ENCODE measurements around the gene RPS18. TPM values are rescaled to one million over a fixed set of nuclear protein-coding genes. Genes with fewer than 3 reads are reported as not detected.

Gene RPS18
- total RNA-seq, 4 donors from 2014 or later = 1,955 to 5,522 (median 4,042) TPM

DNA sequence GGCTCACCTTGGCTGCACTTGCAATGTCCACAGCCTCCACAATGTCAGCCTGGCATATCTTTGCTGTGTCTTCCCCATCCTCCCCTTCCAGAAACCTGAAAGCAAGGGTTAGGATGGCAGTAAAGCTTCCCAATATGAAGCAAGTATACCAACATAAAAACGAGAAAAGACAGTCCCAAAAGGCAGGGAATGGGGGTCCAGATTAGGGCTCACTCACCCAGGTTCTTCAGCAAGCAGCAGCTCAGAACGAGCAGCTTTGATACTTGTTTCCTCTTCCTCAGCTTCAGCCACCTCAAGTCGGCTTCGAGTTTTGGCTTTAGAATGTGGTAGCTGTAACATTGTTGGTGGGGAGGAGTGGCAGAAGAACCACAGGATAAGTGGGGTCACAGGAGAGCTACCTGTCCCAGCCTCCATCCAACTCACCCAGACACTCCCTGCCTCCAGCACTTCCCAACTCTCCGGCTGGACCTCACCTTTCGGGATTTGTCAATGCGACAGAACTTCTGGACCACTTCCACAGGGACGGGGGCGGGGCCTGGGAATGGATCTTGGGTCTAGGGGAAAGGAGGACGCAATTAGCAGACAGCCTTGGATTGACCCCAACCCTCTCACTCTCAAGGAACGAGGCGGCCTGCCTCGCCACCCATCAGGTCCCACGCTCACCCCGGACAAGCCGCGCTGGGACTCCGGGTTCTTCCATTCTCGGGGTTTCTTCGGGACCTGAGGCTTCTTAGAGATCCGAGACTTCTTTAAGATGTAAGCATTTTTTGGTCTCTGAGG, 16.5 kb downstream of the RPS18 start:
- no peak for DNase-seq
- Histone ChIP-seq H3K27me3 (no peaks in the 10 kb centered on the region), H3K9me3 (no peaks in the 10 kb centered on the region), H3K4me3 (peak overlapping the region; percentile 53 to 84 (median 82)), H3K27ac (peak overlapping the region; percentile 68 to 92 (median 82)), H3K36me3 (peaks cover 12 to 76% (median 22%) of the 10 kb centered on the region in 3 donors), H3K4me1 (peaks cover 21 to 41% (median 25%) of the 10 kb centered on the region in 3 donors)
- no peak for TF ChIP-seq POLR2A (IDR thresholded peaks at IDR 0.05)
- TF ChIP-seq, protein P1, sequence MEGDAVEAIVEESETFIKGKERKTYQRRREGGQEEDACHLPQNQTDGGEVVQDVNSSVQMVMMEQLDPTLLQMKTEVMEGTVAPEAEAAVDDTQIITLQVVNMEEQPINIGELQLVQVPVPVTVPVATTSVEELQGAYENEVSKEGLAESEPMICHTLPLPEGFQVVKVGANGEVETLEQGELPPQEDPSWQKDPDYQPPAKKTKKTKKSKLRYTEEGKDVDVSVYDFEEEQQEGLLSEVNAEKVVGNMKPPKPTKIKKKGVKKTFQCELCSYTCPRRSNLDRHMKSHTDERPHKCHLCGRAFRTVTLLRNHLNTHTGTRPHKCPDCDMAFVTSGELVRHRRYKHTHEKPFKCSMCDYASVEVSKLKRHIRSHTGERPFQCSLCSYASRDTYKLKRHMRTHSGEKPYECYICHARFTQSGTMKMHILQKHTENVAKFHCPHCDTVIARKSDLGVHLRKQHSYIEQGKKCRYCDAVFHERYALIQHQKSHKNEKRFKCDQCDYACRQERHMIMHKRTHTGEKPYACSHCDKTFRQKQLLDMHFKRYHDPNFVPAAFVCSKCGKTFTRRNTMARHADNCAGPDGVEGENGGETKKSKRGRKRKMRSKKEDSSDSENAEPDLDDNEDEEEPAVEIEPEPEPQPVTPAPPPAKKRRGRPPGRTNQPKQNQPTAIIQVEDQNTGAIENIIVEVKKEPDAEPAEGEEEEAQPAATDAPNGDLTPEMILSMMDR (IDR thresholded peaks at IDR 0.05) = no peak
- WGBS, 2 donors = 3 to 23% methylated on average over 9 to 17 of the region's 21 CpGs
- intact Hi-C loops (cut with DNase I) = no loop called here

DNA sequence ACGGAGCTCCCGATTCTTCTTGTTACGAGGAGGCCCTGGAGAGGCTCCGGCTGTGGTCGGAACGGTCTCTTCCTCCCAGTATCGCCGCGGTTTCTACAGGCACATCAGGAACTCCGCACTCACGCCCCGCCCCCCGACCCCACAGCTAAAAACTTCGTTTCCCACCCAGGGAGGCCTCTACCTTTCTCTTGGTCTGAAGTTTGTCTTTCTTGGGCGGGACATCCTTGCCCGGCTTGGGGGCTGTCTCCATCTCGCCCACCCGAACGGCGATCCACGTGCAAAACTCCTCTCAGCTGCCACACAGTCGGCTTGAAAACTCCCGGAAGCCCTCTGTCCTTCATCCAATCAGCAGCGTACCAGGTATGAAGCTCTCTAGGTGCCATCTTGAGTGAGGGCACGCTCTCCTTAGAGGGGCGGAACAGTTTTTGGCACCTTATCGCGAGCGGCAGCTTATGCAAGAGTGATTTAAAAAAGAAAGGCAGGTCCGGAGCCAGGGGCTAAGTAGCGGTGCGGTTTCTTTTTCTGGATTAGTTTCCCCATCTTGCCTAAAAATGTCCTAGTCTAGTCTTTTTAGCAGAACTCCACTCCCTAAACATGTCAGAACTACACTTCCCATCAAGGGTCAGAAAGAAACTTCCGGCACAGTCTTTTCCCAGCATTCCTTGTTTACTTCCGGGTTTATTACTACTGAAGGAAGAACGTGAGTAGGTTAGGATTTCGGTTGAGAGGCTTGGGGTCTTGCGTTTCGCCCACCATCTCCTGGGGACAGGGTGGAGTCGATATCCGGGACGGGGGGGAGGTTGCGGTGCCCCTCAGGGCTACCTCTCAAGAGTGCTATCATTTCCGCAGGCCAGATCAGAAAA, 17.3 kb downstream of the RPS18 start, which contains the start of the genes PFDN6 and WDR46:
Gene PFDN6 (plus strand): TSS at position 681 of the 863 bp plus-strand sequence. CDS start 256 bp downstream, outside the sequence.
Gene WDR46 (minus strand): TSS at position 319 of the 863 bp plus-strand sequence. CDS start 69 bp downstream, at position 250.
- WGBS, 2 donors = 1 to 2% methylated on average over 23 to 25 of the region's 43 CpGs
- TF ChIP-seq POLR2A (IDR thresholded peaks at IDR 0.05) = peak in 1 of 4 donors; percentile 45
- TF ChIP-seq, protein P1 (IDR thresholded peaks at IDR 0.05) = no peak
- DNase-seq = no peak

GRCh38 chr6:33289784-33290315, 18.0 kb downstream of the RPS18 start:
- Histone ChIP-seq H3K36me3 (peaks cover 12 to 76% (median 34%) of the 10 kb centered on the region in 3 donors), H3K9me3 (no peaks in the 10 kb centered on the region), H3K4me3 (peak overlapping the region; percentile 53 to 84 (median 82)), H3K4me1 (peaks cover 21 to 49% (median 25%) of the 10 kb centered on the region in 3 donors), H3K27ac (peak overlapping the region; percentile 68 to 92 (median 82)), H3K27me3 (no peaks in the 10 kb centered on the region)
- intact Hi-C loops (cut with DNase I) = no loop called here
- TF ChIP-seq POLR2A (IDR thresholded peaks at IDR 0.05) = no peak
- TF ChIP-seq, protein P1 (IDR thresholded peaks at IDR 0.05) = no peak
- 0% methylated on average over 8 to 14 of the region's 14 CpGs for WGBS, 2 donors
- DNase-seq = no peak

More for the DNA sequence above, 17.3 kb downstream of the RPS18 start, which contains the start of the genes PFDN6 and WDR46:
- H3K9me3 ChIP-seq = no peaks in the 10 kb centered on the region
- no peaks in the 10 kb centered on the region for H3K27me3 ChIP-seq
- intact Hi-C loops (cut with DNase I) = no loop called here
- peaks cover 21 to 42% (median 25%) of the 10 kb centered on the region in 3 donors for H3K4me1 ChIP-seq
- H3K27ac ChIP-seq = peak within 1 kb of the TSS; percentile 68 to 92 (median 82)
- H3K36me3 ChIP-seq = peaks cover 12 to 76% (median 30%) of the 10 kb centered on the region in 3 donors
- H3K4me3 ChIP-seq = peak within 1 kb of the TSS; percentile 53 to 84 (median 82)

- Histone ChIP-seq H3K36me3 (peaks cover 12 to 76% (median 39%) of the 10 kb centered on the region in 3 donors), H3K27ac (peak overlapping the region in 2 of 4 donors; percentile 83 to 92)
- WGBS, 2 donors = 60 to 74% methylated on average over 6 to 7 of the region's 7 CpGs
These were observed 18.6 kb downstream of the RPS18 start for GRCh38 chr6:33290459-33290858.

More at GRCh38 chr6:33290459-33290858, 18.6 kb downstream of the RPS18 start:
- Histone ChIP-seq H3K4me3 (peak overlapping the region in 3 of 4 donors; percentile 82 to 84 (median 82)), H3K9me3 (no peaks in the 10 kb centered on the region), H3K4me1 (peaks cover 21 to 55% (median 25%) of the 10 kb centered on the region in 3 donors), H3K27me3 (no peaks in the 10 kb centered on the region)
- no peak for TF ChIP-seq POLR2A (IDR thresholded peaks at IDR 0.05)
- TF ChIP-seq, protein P1 (IDR thresholded peaks at IDR 0.05) = no peak
- DNase-seq = no peak
- intact Hi-C loops (cut with DNase I) = no loop called here

Measured in esophagus squamous epithelium (tissue), 5 donors.